ENCODE results near the gene PEAK3.

Gene PEAK3

DNA sequence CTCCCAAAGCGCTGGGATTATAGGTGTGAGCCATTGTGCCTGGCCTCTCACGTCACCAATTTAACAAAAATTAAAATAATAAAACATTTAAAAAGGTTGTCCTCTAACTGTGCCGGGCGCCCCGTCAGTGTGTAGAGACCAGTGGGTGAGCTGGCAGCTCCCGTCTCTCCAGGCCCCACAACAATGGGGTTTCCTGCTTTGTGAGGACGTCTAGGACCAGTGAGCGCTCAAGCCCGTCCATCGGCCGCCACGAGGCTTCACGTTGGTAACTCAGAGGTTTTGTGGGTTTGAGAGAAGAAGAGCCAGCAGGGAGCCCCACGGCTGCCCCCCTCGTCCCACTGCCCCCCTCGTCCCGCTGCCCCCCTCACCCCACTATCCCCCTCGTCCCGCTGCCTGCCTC is 41.7 kb upstream of the PEAK3 start:
- Histone ChIP-seq H3K56ac (ENCODE audit: low read length) (no peak overlapping the region), H3K79me1 (ENCODE audit: low read length) (peaks cover 11% of the 10 kb centered on the region), H4K8ac (ENCODE audit: low read depth, low read length) (no peak overlapping the region), H3K36me3 (ENCODE audit: control insufficient read depth, insufficient read depth, low read length) (peaks cover 2% of the 10 kb centered on the region), H3K79me2 (ENCODE audit: control insufficient read depth, insufficient read depth, low read length) (peaks cover 19% of the 10 kb centered on the region), H3K4me3 (ENCODE audit: low read length) (no peak overlapping the region), H3K23ac (ENCODE audit: low read length) (no peak overlapping the region), H3K27me3 (ENCODE audit: insufficient read depth, low read length, poor library complexity) (no peaks in the 10 kb centered on the region), H2BK120ac (ENCODE audit: low read depth, low read length) (no peak overlapping the region), H3K27ac (ENCODE audit: low read depth, low read length) (no peak overlapping the region), H4K5ac (ENCODE audit: low read length) (no peak overlapping the region), H3K4me2 (ENCODE audit: low read length) (no peak overlapping the region), H2AK5ac (ENCODE audit: low read length) (no peak overlapping the region), H2BK15ac (replicated peaks; ENCODE audit: low read depth) (no peak overlapping the region), H3K4ac (ENCODE audit: low read depth, low read length) (no peak overlapping the region), H2BK5ac (ENCODE audit: low read length) (no peak overlapping the region), H3K9ac (ENCODE audit: low read length) (no peak overlapping the region), H3K4me1 (ENCODE audit: control insufficient read depth, low read depth, low read length) (no peaks in the 10 kb centered on the region), H3K18ac (ENCODE audit: low read length) (no peak overlapping the region)
- WGBS (ENCODE audit: extremely low coverage, insufficient coverage, low lambda C conversion rate): no CpG with 5 or more reads among the region's 19 CpGs
- DNase-seq: no peak

DNA sequence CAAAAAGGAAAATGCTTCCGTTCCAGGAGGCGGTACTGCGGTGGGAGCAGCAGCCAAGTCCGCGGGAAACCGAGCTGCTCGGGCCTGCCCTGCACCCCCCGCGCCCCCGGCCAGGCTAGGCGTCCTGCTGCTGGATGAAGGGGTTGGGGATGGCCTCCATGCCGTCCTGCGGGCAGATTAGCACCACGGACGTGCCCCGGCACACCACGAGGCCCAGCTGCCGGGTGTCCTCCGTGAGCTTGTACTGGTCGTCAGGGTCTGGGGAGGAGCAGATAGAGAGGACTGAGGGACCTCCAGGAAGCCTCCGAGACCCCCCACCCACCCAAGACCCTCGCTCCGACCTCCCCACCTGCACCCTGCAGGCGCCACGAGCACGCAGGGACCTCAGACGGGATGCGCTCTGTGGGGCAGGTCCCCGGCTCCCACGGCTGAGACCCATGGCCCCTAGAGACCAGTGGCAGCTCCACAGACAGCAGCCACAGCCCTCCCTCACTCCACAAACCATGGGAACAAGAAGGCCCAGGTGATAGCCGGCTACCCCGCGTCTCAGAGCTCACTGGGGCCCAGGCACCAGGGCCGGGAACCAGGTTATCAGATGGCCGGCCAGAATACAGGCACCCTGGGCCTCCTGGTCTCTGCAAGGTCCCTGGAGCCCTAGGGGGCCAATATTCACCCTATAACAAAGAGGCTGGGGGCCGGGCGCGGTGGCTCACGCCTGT is 39.7 kb upstream of the PEAK3 start:
- no peaks in the 10 kb centered on the region for H3K4me1 ChIP-seq (ENCODE audit: control insufficient read depth, low read depth, low read length)
- no peak overlapping the region for H3K56ac ChIP-seq (ENCODE audit: low read length)
- no peak overlapping the region for H3K4me2 ChIP-seq (ENCODE audit: low read length)
- WGBS (ENCODE audit: extremely low coverage, insufficient coverage, low lambda C conversion rate): no CpG with 5 or more reads among the region's 39 CpGs
- H4K5ac ChIP-seq (ENCODE audit: low read length): no peak overlapping the region
- H2BK5ac ChIP-seq (ENCODE audit: low read length): no peak overlapping the region
- peaks cover 8% of the 10 kb centered on the region for H3K79me2 ChIP-seq (ENCODE audit: control insufficient read depth, insufficient read depth, low read length)
- no peak overlapping the region for H2AK5ac ChIP-seq (ENCODE audit: low read length)
- H4K8ac ChIP-seq (ENCODE audit: low read depth, low read length): no peak overlapping the region
- no peak overlapping the region for H3K27ac ChIP-seq (ENCODE audit: low read depth, low read length)
- peaks cover 6% of the 10 kb centered on the region for H3K79me1 ChIP-seq (ENCODE audit: low read length)
- H3K36me3 ChIP-seq (ENCODE audit: control insufficient read depth, insufficient read depth, low read length): peaks cover 2% of the 10 kb centered on the region
- no peaks in the 10 kb centered on the region for H3K27me3 ChIP-seq (ENCODE audit: insufficient read depth, low read length, poor library complexity)
- no peak overlapping the region for H3K4ac ChIP-seq (ENCODE audit: low read depth, low read length)
- DNase-seq: no peak
- no peak overlapping the region for H3K4me3 ChIP-seq (ENCODE audit: low read length)
- H3K23ac ChIP-seq (ENCODE audit: low read length): no peak overlapping the region
- H2BK15ac ChIP-seq (replicated peaks; ENCODE audit: low read depth): no peak overlapping the region
- H3K9ac ChIP-seq (ENCODE audit: low read length): no peak overlapping the region
- H3K18ac ChIP-seq (ENCODE audit: low read length): no peak overlapping the region
- H2BK120ac ChIP-seq (ENCODE audit: low read depth, low read length): no peak overlapping the region

DNA sequence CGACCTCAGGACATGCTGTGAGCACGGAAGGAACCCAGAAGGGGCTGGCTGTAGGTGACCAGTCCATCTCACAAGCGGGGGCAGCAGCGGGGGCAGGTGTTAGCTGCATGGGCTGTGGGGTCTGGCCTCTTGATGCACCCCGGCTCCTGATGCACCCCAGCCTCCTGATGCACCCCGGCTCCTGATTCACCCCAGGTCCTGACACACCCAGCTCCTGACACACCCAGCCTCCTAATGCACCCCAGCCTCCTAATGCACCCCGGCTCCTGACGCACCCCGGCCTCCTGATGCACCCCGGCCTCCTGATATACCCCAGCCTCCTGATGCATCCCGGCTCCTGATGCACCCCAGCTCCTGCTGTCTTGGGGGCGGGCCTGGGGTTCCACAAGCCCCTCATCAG is 39.0 kb upstream of the PEAK3 start:
- no peak overlapping the region for H2BK120ac ChIP-seq (ENCODE audit: low read depth, low read length)
- H2BK5ac ChIP-seq (ENCODE audit: low read length): no peak overlapping the region
- peaks cover 6% of the 10 kb centered on the region for H3K79me1 ChIP-seq (ENCODE audit: low read length)
- peaks cover 2% of the 10 kb centered on the region for H3K36me3 ChIP-seq (ENCODE audit: control insufficient read depth, insufficient read depth, low read length)
- H3K4ac ChIP-seq (ENCODE audit: low read depth, low read length): no peak overlapping the region
- no peak overlapping the region for H4K5ac ChIP-seq (ENCODE audit: low read length)
- H3K27me3 ChIP-seq (ENCODE audit: insufficient read depth, low read length, poor library complexity): no peaks in the 10 kb centered on the region
- H3K4me2 ChIP-seq (ENCODE audit: low read length): no peak overlapping the region
- H3K18ac ChIP-seq (ENCODE audit: low read length): no peak overlapping the region
- no peaks in the 10 kb centered on the region for H3K4me1 ChIP-seq (ENCODE audit: control insufficient read depth, low read depth, low read length)
- H3K9ac ChIP-seq (ENCODE audit: low read length): no peak overlapping the region
- H3K56ac ChIP-seq (ENCODE audit: low read length): no peak overlapping the region
- H3K23ac ChIP-seq (ENCODE audit: low read length): no peak overlapping the region
- H2BK15ac ChIP-seq (replicated peaks; ENCODE audit: low read depth): no peak overlapping the region
- H3K79me2 ChIP-seq (ENCODE audit: control insufficient read depth, insufficient read depth, low read length): peaks cover 5% of the 10 kb centered on the region
- H2AK5ac ChIP-seq (ENCODE audit: low read length): no peak overlapping the region
- WGBS (ENCODE audit: extremely low coverage, insufficient coverage, low lambda C conversion rate): no CpG with 5 or more reads among the region's 12 CpGs
- no peak for DNase-seq
- H3K4me3 ChIP-seq (ENCODE audit: low read length): no peak overlapping the region
- no peak overlapping the region for H3K27ac ChIP-seq (ENCODE audit: low read depth, low read length)
- no peak overlapping the region for H4K8ac ChIP-seq (ENCODE audit: low read depth, low read length)

DNA sequence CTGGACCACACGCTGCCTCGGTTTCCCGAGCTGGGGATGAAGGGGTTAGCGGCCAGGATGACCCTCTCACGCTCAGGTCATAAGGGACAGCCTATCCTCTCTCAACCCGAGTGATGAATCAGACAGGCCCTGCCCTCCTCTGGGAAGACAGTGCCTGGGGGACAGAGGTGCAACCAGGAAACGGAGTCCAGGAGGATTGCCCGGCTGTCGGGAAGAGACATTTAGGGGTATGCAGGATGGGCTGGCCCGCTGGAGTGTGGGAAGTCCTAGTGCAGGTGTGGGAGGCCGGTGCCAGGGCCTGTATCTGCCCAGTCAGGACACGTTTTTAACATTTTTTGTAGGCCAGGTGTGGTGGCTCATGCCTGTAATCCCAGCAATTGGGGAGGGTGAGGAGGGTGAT is 38.1 kb upstream of the PEAK3 start:
- no peak overlapping the region for H2AK5ac ChIP-seq (ENCODE audit: low read length)
- no peak overlapping the region for H3K9ac ChIP-seq (ENCODE audit: low read length)
- H2BK5ac ChIP-seq (ENCODE audit: low read length): no peak overlapping the region
- H3K79me2 ChIP-seq (ENCODE audit: control insufficient read depth, insufficient read depth, low read length): no peaks in the 10 kb centered on the region
- H3K4ac ChIP-seq (ENCODE audit: low read depth, low read length): no peak overlapping the region
- no peak overlapping the region for H4K5ac ChIP-seq (ENCODE audit: low read length)
- H3K4me3 ChIP-seq (ENCODE audit: low read length): no peak overlapping the region
- H3K36me3 ChIP-seq (ENCODE audit: control insufficient read depth, insufficient read depth, low read length): no peaks in the 10 kb centered on the region
- no CpG with 5 or more reads among the region's 12 CpGs for WGBS (ENCODE audit: extremely low coverage, insufficient coverage, low lambda C conversion rate)
- H2BK15ac ChIP-seq (replicated peaks; ENCODE audit: low read depth): no peak overlapping the region
- H4K8ac ChIP-seq (ENCODE audit: low read depth, low read length): no peak overlapping the region
- no peak overlapping the region for H2BK120ac ChIP-seq (ENCODE audit: low read depth, low read length)
- peak overlapping the region; percentile 24 for H3K23ac ChIP-seq (ENCODE audit: low read length)
- DNase-seq: no peak
- no peaks in the 10 kb centered on the region for H3K4me1 ChIP-seq (ENCODE audit: control insufficient read depth, low read depth, low read length)
- H3K79me1 ChIP-seq (ENCODE audit: low read length): peaks cover 2% of the 10 kb centered on the region
- H3K18ac ChIP-seq (ENCODE audit: low read length): no peak overlapping the region
- H3K27ac ChIP-seq (ENCODE audit: low read depth, low read length): no peak overlapping the region
- H3K56ac ChIP-seq (ENCODE audit: low read length): no peak overlapping the region
- H3K27me3 ChIP-seq (ENCODE audit: insufficient read depth, low read length, poor library complexity): no peaks in the 10 kb centered on the region
- H3K4me2 ChIP-seq (ENCODE audit: low read length): no peak overlapping the region

DNA sequence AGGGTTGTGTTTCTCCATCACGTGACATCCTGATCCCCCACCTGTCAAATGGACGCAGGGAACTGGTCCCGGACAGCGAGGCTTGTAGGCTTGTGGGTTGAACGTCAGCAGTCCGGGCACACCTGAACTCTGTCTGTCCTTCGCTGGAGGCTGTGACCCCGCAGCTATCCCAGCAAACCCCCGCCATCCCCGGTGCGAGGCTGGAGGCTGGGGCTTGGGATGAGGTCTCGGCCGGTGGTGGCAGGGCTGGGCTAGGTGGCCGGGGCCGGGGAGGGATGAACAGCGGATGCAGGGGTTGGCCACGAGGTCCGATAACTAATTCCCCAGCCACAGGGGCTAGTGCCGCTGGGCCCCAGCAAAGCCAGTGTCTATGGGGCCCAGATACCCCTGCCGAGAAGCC is 37.6 kb upstream of the PEAK3 start:
- no peak overlapping the region for H4K5ac ChIP-seq (ENCODE audit: low read length)
- H2AK5ac ChIP-seq (ENCODE audit: low read length): no peak overlapping the region
- H2BK5ac ChIP-seq (ENCODE audit: low read length): no peak overlapping the region
- H2BK15ac ChIP-seq (replicated peaks; ENCODE audit: low read depth): no peak overlapping the region
- H2BK120ac ChIP-seq (ENCODE audit: low read depth, low read length): no peak overlapping the region
- no peaks in the 10 kb centered on the region for H3K27me3 ChIP-seq (ENCODE audit: insufficient read depth, low read length, poor library complexity)
- no peaks in the 10 kb centered on the region for H3K79me2 ChIP-seq (ENCODE audit: control insufficient read depth, insufficient read depth, low read length)
- no peak overlapping the region for H3K23ac ChIP-seq (ENCODE audit: low read length)
- H3K4me3 ChIP-seq (ENCODE audit: low read length): no peak overlapping the region
- no peak overlapping the region for H4K8ac ChIP-seq (ENCODE audit: low read depth, low read length)
- no peaks in the 10 kb centered on the region for H3K4me1 ChIP-seq (ENCODE audit: control insufficient read depth, low read depth, low read length)
- no peak overlapping the region for H3K4ac ChIP-seq (ENCODE audit: low read depth, low read length)
- WGBS (ENCODE audit: extremely low coverage, insufficient coverage, low lambda C conversion rate): no CpG with 5 or more reads among the region's 20 CpGs
- no peaks in the 10 kb centered on the region for H3K79me1 ChIP-seq (ENCODE audit: low read length)
- H3K9ac ChIP-seq (ENCODE audit: low read length): no peak overlapping the region
- DNase-seq: no peak
- no peak overlapping the region for H3K27ac ChIP-seq (ENCODE audit: low read depth, low read length)
- H3K36me3 ChIP-seq (ENCODE audit: control insufficient read depth, insufficient read depth, low read length): no peaks in the 10 kb centered on the region
- no peak overlapping the region for H3K4me2 ChIP-seq (ENCODE audit: low read length)
- H3K18ac ChIP-seq (ENCODE audit: low read length): no peak overlapping the region
- no peak overlapping the region for H3K56ac ChIP-seq (ENCODE audit: low read length)

DNA sequence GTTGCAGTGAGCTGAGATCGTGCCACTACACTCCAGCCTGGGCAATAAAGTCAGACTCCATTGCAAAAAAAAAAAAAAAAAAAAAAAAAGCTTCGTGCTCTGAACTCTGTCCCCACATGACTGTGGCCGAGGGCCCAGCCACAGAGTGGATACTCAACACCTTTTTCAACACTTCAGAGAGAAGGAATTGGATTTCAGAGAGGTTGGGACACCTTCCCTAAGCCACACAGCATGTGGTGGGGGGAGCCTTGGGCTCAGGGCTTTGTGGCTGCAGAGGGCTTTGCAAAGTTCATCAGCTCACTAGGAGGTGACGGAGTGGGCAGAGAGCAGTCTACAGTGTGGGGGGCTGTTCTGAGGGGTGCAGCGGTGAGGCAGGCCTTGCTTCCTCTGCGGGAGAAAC is 36.9 kb upstream of the PEAK3 start:
- Histone ChIP-seq H3K4me2 (ENCODE audit: low read length) (no peak overlapping the region), H3K27me3 (ENCODE audit: insufficient read depth, low read length, poor library complexity) (no peaks in the 10 kb centered on the region), H3K27ac (ENCODE audit: low read depth, low read length) (no peak overlapping the region), H3K36me3 (ENCODE audit: control insufficient read depth, insufficient read depth, low read length) (no peaks in the 10 kb centered on the region), H4K5ac (ENCODE audit: low read length) (no peak overlapping the region), H2BK15ac (replicated peaks; ENCODE audit: low read depth) (no peak overlapping the region), H4K8ac (ENCODE audit: low read depth, low read length) (no peak overlapping the region), H3K4me3 (ENCODE audit: low read length) (no peak overlapping the region), H2BK5ac (ENCODE audit: low read length) (no peak overlapping the region), H2BK120ac (ENCODE audit: low read depth, low read length) (no peak overlapping the region), H3K23ac (ENCODE audit: low read length) (no peak overlapping the region), H3K9ac (ENCODE audit: low read length) (no peak overlapping the region), H3K4me1 (ENCODE audit: control insufficient read depth, low read depth, low read length) (no peaks in the 10 kb centered on the region), H3K79me2 (ENCODE audit: control insufficient read depth, insufficient read depth, low read length) (no peaks in the 10 kb centered on the region), H3K18ac (ENCODE audit: low read length) (no peak overlapping the region), H3K79me1 (ENCODE audit: low read length) (no peaks in the 10 kb centered on the region), H3K56ac (ENCODE audit: low read length) (no peak overlapping the region), H2AK5ac (ENCODE audit: low read length) (no peak overlapping the region), H3K4ac (ENCODE audit: low read depth, low read length) (no peak overlapping the region)
- no peak for DNase-seq
- WGBS (ENCODE audit: extremely low coverage, insufficient coverage, low lambda C conversion rate): no CpG with 5 or more reads among the region's 6 CpGs

Measured in mesendoderm (in vitro differentiated cells).